ENCODE measurements around the gene CRIP3. TPM values are rescaled to one million over a fixed set of nuclear protein-coding genes. Genes with fewer than 3 reads are reported as not detected.
"Not testable (repeated sequence)": the region's sequence is repeated elsewhere in the genome, so short reads cannot be mapped to it uniquely, and the experiment has no call there.

Gene CRIP3
- total RNA-seq, 2 donors from 2014 or later: not detected

- Histone ChIP-seq H3K36me3 (replicated peaks in 1 of 2; ENCODE audit: insufficient read depth in 1 of 2, low read depth in 2 of 2) (peaks cover 0 to 12% of the 10 kb centered on the region in 2 donors), H3K9me3 (no peaks in the 10 kb centered on the region)
- TF ChIP-seq CTCF (IDR thresholded peaks at IDR 0.05) (no peak), POLR2A (IDR thresholded peaks at IDR 0.05) (no peak)
Observed at GRCh38 chr6:43347021-43347420, 38.4 kb upstream of the CRIP3 start.

GRCh38 chr6:43346243-43346642 is 37.6 kb upstream of the CRIP3 start:
- ATAC-seq; H3K27me3 ChIP-seq; H3K4me3 ChIP-seq; DNase-seq; intact Hi-C loops (cut with DNase I); H3K9me3 ChIP-seq; H3K4me1 ChIP-seq; H3K27ac ChIP-seq: not testable (repeated sequence)
- peaks cover 0 to 16% of the 10 kb centered on the region in 2 donors for H3K36me3 ChIP-seq (replicated peaks in 1 of 2; ENCODE audit: insufficient read depth in 1 of 2, low read depth in 2 of 2)
- 91 to 96% methylated on average over 11 of the region's 11 CpGs for WGBS, 2 donors

More at GRCh38 chr6:43347021-43347420, 38.4 kb upstream of the CRIP3 start:
- Histone ChIP-seq H3K4me3 (no peak overlapping the region), H3K27me3 (no peaks in the 10 kb centered on the region), H3K4me1 (no peaks in the 10 kb centered on the region), H3K27ac (no peak overlapping the region)
- intact Hi-C loops (cut with DNase I): no loop called here
- no peak for ATAC-seq
- WGBS, 2 donors: 55 to 59% methylated on average over 3 of the region's 3 CpGs
- DNase-seq: no peak

- peaks cover 18% of the 10 kb centered on the region for H3K4me1 ChIP-seq
- ATAC-seq: no peak
- intact Hi-C loops (cut with DNase I): loop anchor here (10.0 kb wide), 1 partner anchor 84 kb away; no protein-coding TSS in a partner anchor
- no peaks in the 10 kb centered on the region for H3K9me3 ChIP-seq
- peaks cover 0 to 24% of the 10 kb centered on the region in 2 donors for H3K36me3 ChIP-seq (replicated peaks in 1 of 2; ENCODE audit: insufficient read depth in 1 of 2, low read depth in 2 of 2)
- no peak overlapping the region for H3K4me3 ChIP-seq
- TF ChIP-seq CTCF (IDR thresholded peaks at IDR 0.05): no peak
- TF ChIP-seq POLR2A (IDR thresholded peaks at IDR 0.05): no peak
- H3K27me3 ChIP-seq: no peaks in the 10 kb centered on the region
- WGBS, 2 donors: 91 to 98% methylated on average over 4 of the region's 4 CpGs
- DNase-seq: no peak
- H3K27ac ChIP-seq: no peak overlapping the region
Observed at GRCh38 chr6:43339168-43339567, 30.5 kb upstream of the CRIP3 start.

- Histone ChIP-seq H3K27me3 (no peaks in the 10 kb centered on the region), H3K27ac (no peak overlapping the region), H3K9me3 (no peaks in the 10 kb centered on the region), H3K4me3 (no peak overlapping the region), H3K4me1 (peaks cover 18% of the 10 kb centered on the region), H3K36me3 (replicated peaks in 1 of 2; ENCODE audit: insufficient read depth in 1 of 2, low read depth in 2 of 2) (peaks cover 0 to 21% of the 10 kb centered on the region in 2 donors)
- TF ChIP-seq POLR2A (IDR thresholded peaks at IDR 0.05): no peak
- no peak for TF ChIP-seq CTCF (IDR thresholded peaks at IDR 0.05)
- ATAC-seq: no peak
- no peak for DNase-seq
- intact Hi-C loops (cut with DNase I): loop anchor here (10.0 kb wide), 1 partner anchor 83 kb away; no protein-coding TSS in a partner anchor
Observed at GRCh38 chr6:43338243-43338642, 29.6 kb upstream of the CRIP3 start.

GRCh38 chr6:43336382-43336781 is 27.8 kb upstream of the CRIP3 start:
- H3K27ac ChIP-seq: no peak overlapping the region
- H3K4me1 ChIP-seq: peaks cover 18% of the 10 kb centered on the region
- H3K9me3 ChIP-seq: no peaks in the 10 kb centered on the region
- H3K27me3 ChIP-seq: no peaks in the 10 kb centered on the region
- intact Hi-C loops (cut with DNase I): loop anchor here (10.0 kb wide), 1 partner anchor 82 kb away; no protein-coding TSS in a partner anchor
- TF ChIP-seq POLR2A (IDR thresholded peaks at IDR 0.05) (no peak), CTCF (IDR thresholded peaks at IDR 0.05) (no peak)
- 82% methylated on average over 3 of the region's 3 CpGs for WGBS, 2 donors
- DNase-seq (no peak), ATAC-seq (no peak)
- no peak overlapping the region for H3K4me3 ChIP-seq
- H3K36me3 ChIP-seq (replicated peaks in 1 of 2; ENCODE audit: insufficient read depth in 1 of 2, low read depth in 2 of 2): peaks cover 0 to 14% of the 10 kb centered on the region in 2 donors
